ENCODE measurements around the gene CASP6.

The CASP6 gene

GRCh38 chr4:109648997-109649575 lies 54.2 kb downstream of the CASP6 start:
- no peaks in the 10 kb centered on the region for H3K9me3 ChIP-seq (ENCODE audit: low read depth, low read length)
- no peak overlapping the region for H3K4me3 ChIP-seq
- TF ChIP-seq POLR2AphosphoS5 (IDR thresholded peaks at IDR 0.05; ENCODE audit: borderline replicate concordance, low read depth, low read length), result no peak
- no peak overlapping the region for H3K27ac ChIP-seq
- no peak for DNase-seq (ENCODE audit: low read depth, low spot score)
- H3K9ac ChIP-seq (ENCODE audit: insufficient read length), result no peak overlapping the region
- H3K36me3 ChIP-seq (ENCODE audit: insufficient read depth, low read length), result no peaks in the 10 kb centered on the region

DNA sequence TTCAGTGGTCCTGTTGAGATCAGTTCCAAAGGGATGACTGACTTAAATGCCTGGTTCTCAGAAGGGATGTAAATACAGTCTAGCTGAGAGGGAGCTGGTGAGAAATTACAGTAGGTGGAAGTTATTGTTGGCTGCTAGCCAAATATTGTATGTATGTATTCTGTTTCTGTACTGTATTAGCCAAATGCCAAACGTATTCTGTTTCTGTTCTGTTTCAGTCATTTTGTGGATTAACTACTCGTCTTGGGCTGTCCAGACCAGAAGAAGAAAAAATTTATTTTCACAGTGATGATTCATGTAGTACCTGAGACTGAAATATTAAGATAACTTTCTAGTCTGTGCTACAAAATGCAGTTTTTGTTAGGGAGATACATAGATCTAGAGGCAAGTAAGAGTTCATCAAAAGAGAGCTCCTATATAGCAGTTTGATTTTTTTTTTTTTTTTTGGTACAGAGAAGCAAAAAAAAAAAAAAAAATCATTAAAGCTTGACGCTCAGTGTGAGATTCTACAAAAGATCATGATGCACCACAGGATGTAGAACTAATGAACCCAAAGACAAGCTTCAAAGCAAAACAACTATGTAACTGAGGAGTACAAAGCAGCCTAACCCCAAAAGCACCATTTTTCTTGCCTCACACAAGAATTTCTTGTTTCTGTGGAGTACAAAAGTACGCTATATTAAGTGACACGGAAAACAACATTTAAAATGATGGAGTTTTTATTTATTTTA lies 54.8 kb downstream of the CASP6 start:
- TF ChIP-seq FOXP2 (optimal IDR thresholded peaks at IDR 0.05; ENCODE audit: control extremely low read depth, extremely low read length, insufficient read depth) (no peak), POLR2AphosphoS5 (IDR thresholded peaks at IDR 0.05; ENCODE audit: borderline replicate concordance, low read depth, low read length) (no peak), EZH2 (IDR thresholded peaks at IDR 0.05) (no peak)
- DNase-seq (ENCODE audit: low read depth, low spot score), result no peak
- Histone ChIP-seq H3K4me3 (no peak overlapping the region), H3K9me3 (ENCODE audit: low read depth, low read length) (no peaks in the 10 kb centered on the region), H3K27ac (no peak overlapping the region), H3K36me3 (ENCODE audit: insufficient read depth, low read length) (no peaks in the 10 kb centered on the region), H3K9ac (ENCODE audit: insufficient read length) (no peak overlapping the region)

GRCh38 chr4:109645874-109646710 lies 57.2 kb downstream of the CASP6 start:
- Histone ChIP-seq H3K36me3 (ENCODE audit: insufficient read depth, low read length) (no peaks in the 10 kb centered on the region), H3K27ac (no peak overlapping the region), H3K9me3 (ENCODE audit: low read depth, low read length) (no peaks in the 10 kb centered on the region), H3K9ac (ENCODE audit: insufficient read length) (no peak overlapping the region), H3K4me3 (no peak overlapping the region)
- TF ChIP-seq POLR2AphosphoS5 (IDR thresholded peaks at IDR 0.05; ENCODE audit: borderline replicate concordance, low read depth, low read length) (no peak), FOXP2 (optimal IDR thresholded peaks at IDR 0.05; ENCODE audit: control extremely low read depth, extremely low read length, insufficient read depth) (no peak), EZH2 (IDR thresholded peaks at IDR 0.05) (no peak)
- DNase-seq (ENCODE audit: low read depth, low spot score), result no peak

- TF ChIP-seq EZH2 (IDR thresholded peaks at IDR 0.05), result no peak
- no peak for TF ChIP-seq POLR2AphosphoS5 (IDR thresholded peaks at IDR 0.05; ENCODE audit: borderline replicate concordance, low read depth, low read length)
- no peak for TF ChIP-seq FOXP2 (optimal IDR thresholded peaks at IDR 0.05; ENCODE audit: control extremely low read depth, extremely low read length, insufficient read depth)
- H3K4me3 ChIP-seq, result no peak overlapping the region
- H3K36me3 ChIP-seq (ENCODE audit: insufficient read depth, low read length), result no peaks in the 10 kb centered on the region
- H3K9ac ChIP-seq (ENCODE audit: insufficient read length), result no peak overlapping the region
- no peak for DNase-seq (ENCODE audit: low read depth, low spot score)
- no peaks in the 10 kb centered on the region for H3K9me3 ChIP-seq (ENCODE audit: low read depth, low read length)
- H3K27ac ChIP-seq, result no peak overlapping the region
Measured at GRCh38 chr4:109640644-109641043, 62.6 kb downstream of the CASP6 start.

Measured in SK-N-MC (cell line).